BLaER1 (cell line): ENCODE results near the gene ARMH1.

Experiments
- H3K27ac ChIP-seq: shearing (Covaris generic); formaldehyde crosslinking; 2 replicates; pipeline ENCODE4 v1.8.1; 2022
- H3K27me3 ChIP-seq: shearing (Covaris generic); formaldehyde crosslinking; 2 replicates; pipeline ENCODE4 v1.8.1; 2022
- H3K36me3 ChIP-seq: shearing (Covaris generic); formaldehyde crosslinking; 2 replicates; pipeline ENCODE4 v1.8.1; 2022
- H3K4me1 ChIP-seq: shearing (Covaris generic); formaldehyde crosslinking; 2 replicates; pipeline ENCODE4 v1.8.1; 2022
- H3K4me2 ChIP-seq: shearing (Covaris generic); formaldehyde crosslinking; 2 replicates; pipeline ENCODE4 v1.8.1; 2022
- H3K4me3 ChIP-seq: shearing (Covaris generic); formaldehyde crosslinking; 2 replicates; pipeline ENCODE4 v1.8.1; 2022
- H3K9ac ChIP-seq: shearing (Covaris generic); formaldehyde crosslinking; 2 replicates; pipeline ENCODE4 v1.8.1; 2022
- H3K9me3 ChIP-seq: shearing (Covaris generic); formaldehyde crosslinking; 2 replicates; pipeline ENCODE4 v1.8.1; 2022
- H4K20me1 ChIP-seq: shearing (Covaris generic); formaldehyde crosslinking; 2 replicates; pipeline ENCODE4 v1.8.1; 2022
- Cebpa-rat ChIP-seq: shearing (Covaris generic); IDR thresholded peaks from 2 replicates; pipeline ENCODE4 v1.8.1; 2022

ARMH1 gene

DNA sequence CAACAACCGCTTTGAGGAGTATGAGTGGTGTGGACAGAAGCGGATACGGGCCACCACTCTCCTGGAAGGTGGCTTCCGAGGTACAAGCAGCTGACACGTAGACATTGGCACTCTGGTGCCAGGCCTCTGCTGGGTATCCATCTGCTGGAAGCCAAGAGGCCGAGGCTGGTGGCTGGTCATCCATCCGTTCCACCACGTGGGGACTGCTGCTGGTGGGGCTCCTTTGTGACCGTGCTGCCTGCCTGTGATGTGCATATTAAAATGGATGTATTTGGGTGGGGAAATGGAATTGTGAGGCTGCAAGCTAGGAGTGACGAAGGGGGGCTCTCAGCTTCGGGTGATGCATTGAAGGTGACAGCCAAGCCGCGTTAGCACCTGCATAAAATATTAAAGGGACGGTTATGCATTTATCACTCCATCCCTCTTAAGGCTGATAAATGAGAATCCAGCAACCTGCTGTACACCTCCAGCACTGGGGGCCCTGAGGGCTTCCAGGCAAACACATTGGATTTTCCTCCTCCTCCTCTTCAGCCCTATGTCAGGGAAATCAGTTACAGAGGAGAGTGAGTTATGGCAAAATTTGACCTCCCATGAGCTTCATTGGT lies 38.3 kb upstream of the ARMH1 start:
- Histone ChIP-seq H3K27me3 (no peaks in the 10 kb centered on the region), H3K4me2 (peak overlapping the region; percentile 41), H3K9ac (peak overlapping the region; percentile 42), H3K36me3 (peaks cover 82% of the 10 kb centered on the region), H3K4me3 (no peak overlapping the region), H3K27ac (peak overlapping the region; percentile 65), H3K9me3 (no peaks in the 10 kb centered on the region), H4K20me1 (peaks cover 88% of the 10 kb centered on the region), H3K4me1 (peaks cover 49% of the 10 kb centered on the region)
- no peak for TF ChIP-seq Cebpa-rat

DNA sequence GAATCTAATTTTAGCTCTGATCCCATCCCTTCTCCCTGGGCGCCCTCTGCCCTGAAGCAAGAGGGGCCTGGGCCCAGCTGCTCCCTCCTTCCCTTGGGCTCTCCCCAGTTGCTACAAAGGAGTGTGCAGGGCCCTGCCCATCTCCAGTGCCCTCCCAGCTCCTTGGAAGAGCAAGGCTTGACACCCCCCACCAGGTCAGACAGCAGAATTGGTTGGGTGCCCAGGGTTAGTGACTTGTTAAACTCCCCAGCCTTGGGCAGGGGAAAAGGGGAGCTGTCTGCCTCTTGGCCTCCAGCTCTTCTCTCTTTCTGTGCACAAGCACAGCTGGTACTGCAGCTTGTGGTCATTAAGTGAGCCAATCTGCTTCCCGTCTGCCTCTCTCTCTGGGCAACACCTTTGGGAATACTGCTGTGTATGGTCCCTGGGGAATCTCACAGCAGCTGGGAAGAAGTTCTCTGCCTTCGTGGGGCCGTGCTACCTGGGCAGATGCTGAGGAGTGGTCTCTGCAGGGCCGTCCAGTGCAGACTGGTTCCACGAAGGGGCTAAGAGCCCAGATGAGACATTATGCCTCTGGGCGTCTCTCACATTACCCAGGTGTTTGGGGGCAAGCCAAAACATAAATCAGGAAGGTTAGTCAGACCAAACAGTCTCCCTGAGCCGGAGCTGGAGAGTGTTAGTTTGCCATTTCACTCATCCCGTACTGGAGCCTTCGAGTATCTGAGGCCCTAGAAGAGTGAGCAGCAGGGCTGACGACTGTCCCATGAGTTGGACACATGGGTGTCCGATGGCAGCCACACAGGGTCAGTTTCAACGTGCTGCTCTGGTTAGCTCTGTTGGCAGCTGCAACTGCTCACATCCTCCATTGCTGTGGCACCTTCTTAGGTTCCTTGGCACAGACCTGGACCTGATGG lies 37.6 kb upstream of the ARMH1 start:
- Histone ChIP-seq H3K36me3 (peaks cover 89% of the 10 kb centered on the region), H3K4me2 (peak overlapping the region; percentile 41), H3K4me1 (peaks cover 46% of the 10 kb centered on the region), H4K20me1 (peaks cover 95% of the 10 kb centered on the region), H3K4me3 (no peak overlapping the region), H3K27me3 (no peaks in the 10 kb centered on the region), H3K9me3 (no peaks in the 10 kb centered on the region), H3K9ac (peak overlapping the region; percentile 42), H3K27ac (peak overlapping the region; percentile 65)
- TF ChIP-seq Cebpa-rat: no peak

DNA sequence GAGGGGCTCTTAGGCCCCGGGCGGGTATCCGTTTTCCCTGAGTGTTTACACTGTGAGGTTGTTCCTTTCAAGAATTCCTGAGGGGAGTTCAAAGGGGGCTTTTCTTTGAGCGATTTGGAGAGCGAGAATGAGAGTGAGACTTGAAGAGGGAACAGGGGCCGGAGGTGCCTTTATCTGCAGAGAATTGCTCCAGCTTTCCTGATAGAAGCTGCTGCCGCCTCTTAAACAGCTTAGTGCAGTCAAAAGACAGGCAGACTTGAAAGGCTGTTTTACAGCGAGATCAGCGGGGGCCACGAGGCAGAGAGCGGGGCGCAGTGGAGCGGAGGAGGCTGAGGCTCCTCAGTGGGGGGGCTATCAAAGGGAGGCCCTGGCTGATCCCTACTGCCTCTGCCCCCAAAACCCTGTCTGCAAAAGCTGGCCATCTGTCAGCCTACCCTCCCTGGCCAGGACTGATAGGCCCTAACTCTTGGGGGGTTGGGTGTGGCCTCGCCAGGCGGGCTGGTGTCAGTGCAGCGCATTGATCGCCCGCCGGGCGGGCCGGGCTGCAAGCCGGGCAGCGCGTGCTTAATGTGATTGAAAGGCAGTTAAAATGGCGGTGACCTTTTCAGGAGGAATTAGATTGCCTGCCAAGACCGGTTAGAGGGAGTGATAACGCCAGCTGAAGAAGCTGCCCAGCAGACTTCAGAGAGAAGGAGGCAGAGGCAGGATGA lies 36.7 kb upstream of the ARMH1 start:
- peaks cover 42% of the 10 kb centered on the region for H3K4me1 ChIP-seq

DNA sequence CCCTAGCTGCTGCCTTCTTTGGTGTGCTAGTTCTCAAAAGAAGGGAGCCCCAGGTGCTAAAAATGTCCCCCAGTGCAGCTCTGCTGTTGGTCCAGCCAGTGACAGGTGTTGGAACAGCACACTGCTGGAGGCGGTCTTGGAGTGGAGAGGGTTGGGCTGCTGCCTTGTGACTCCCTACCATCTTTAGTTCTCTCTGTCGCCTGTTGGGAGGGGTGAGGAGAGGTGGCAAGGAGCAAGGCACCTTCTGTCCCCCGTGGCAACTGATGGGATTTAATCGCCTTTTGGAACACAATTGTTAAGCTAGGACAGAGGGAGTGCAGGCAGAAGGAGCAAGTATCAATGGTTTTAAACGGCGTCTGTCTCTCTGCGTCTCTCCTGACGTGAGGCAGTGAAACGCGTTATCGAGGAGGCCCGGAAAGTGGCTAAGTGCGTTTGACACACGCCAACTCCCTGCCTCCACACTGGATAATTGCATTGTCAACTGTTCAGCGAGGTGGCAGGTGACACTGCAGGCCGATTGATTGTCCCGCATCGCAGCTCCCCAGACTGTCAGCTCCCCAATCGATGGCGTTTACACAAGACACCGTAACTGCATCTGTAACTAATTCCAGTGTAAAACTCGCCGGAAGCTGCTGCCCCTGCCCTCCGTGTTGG lies 34.2 kb upstream of the ARMH1 start:
- H3K36me3 ChIP-seq: peaks cover 100% of the 10 kb centered on the region
- no peak overlapping the region for H3K4me3 ChIP-seq

More for the DNA sequence above, 36.7 kb upstream of the ARMH1 start:
- H4K20me1 ChIP-seq: peaks cover 100% of the 10 kb centered on the region
- H3K9ac ChIP-seq: no peak overlapping the region
- no peaks in the 10 kb centered on the region for H3K27me3 ChIP-seq
- no peak overlapping the region for H3K27ac ChIP-seq
- TF ChIP-seq Cebpa-rat: no peak
- H3K4me2 ChIP-seq: no peak overlapping the region
- H3K36me3 ChIP-seq: peaks cover 98% of the 10 kb centered on the region
- H3K4me3 ChIP-seq: no peak overlapping the region
- no peaks in the 10 kb centered on the region for H3K9me3 ChIP-seq

DNA sequence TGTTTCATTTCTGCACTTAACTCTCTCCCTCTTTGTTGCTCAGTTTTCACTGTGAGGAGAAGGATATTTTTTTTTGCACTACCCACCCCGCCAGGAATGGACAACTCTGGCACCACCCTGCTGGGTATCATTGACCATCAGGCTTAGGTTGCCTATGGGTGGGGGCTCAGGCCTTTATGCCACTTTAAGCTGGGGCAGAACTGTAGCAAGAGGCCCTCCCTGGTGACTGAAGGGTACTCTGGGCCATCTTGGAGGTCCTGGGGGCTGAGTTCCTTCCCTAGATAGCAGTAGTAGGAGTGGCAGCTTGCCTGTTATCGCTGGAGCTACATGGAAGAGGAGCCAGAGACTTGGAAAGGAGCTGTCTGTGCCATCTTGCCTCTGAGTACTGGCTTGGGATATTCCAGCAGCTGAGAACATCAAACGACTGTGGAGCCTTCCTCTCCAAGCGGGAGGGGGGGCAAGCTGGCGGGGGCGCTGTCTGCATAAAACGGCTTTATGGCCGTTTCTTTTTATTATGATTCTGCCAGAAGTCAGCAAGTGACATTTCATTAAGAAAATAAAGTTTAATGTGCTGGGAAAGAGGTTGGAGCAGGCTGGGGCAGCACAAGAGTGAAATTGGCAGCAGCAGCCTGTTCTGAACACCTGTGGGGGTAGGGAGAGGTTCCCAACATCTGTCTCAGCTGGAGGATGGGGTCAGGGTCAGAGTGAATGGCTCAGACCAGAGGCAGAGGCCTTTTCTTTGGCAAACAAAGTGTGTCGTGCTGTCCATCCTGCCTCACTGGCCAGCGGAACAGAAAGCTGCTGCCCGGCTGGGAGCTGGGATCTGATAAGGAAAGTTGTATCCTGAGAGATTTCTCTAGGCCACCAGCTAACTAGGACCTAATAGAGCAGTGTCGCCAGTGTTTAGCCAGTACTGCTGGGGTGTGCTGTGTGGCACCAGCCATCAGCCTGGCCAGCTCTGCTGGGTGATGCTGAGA lies 33.1 kb upstream of the ARMH1 start:
- H3K27ac ChIP-seq: no peak overlapping the region
- H4K20me1 ChIP-seq: peaks cover 98% of the 10 kb centered on the region
- peaks cover 6% of the 10 kb centered on the region for H3K4me1 ChIP-seq
- H3K4me2 ChIP-seq: no peak overlapping the region
- H3K9me3 ChIP-seq: no peaks in the 10 kb centered on the region
- no peak overlapping the region for H3K4me3 ChIP-seq
- no peak overlapping the region for H3K9ac ChIP-seq
- peaks cover 100% of the 10 kb centered on the region for H3K36me3 ChIP-seq
- no peaks in the 10 kb centered on the region for H3K27me3 ChIP-seq
- TF ChIP-seq Cebpa-rat: no peak

More for the DNA sequence above, 34.2 kb upstream of the ARMH1 start:
- TF ChIP-seq Cebpa-rat: no peak
- Histone ChIP-seq H3K4me1 (peaks cover 17% of the 10 kb centered on the region), H3K9me3 (no peaks in the 10 kb centered on the region), H3K4me2 (no peak overlapping the region), H3K9ac (no peak overlapping the region), H3K27me3 (no peaks in the 10 kb centered on the region), H3K27ac (no peak overlapping the region), H4K20me1 (peaks cover 100% of the 10 kb centered on the region)

DNA sequence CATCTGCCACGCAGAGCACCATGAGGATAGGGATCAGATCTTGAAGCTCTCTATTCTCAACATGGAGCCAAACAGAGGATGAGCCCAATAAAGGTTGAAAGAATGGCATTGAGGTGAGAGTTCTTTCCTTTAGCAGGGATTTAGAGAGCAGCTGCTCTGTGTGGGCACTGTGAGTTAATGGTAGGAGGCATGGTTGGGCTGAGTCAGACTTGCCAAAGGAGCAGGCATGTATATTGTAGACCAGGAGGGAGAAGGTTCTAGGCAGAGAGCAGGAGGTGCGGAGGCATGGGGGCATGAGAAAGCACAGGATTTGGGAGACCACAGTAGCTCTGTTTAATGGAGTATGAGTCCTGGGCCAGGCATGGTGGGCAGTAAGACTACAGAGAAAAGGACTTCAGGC lies 32.3 kb upstream of the ARMH1 start:
- Histone ChIP-seq H3K4me1 (no peaks in the 10 kb centered on the region), H3K9ac (no peak overlapping the region), H3K36me3 (peaks cover 100% of the 10 kb centered on the region), H3K27me3 (no peaks in the 10 kb centered on the region), H3K9me3 (no peaks in the 10 kb centered on the region), H4K20me1 (peaks cover 97% of the 10 kb centered on the region), H3K27ac (no peak overlapping the region), H3K4me3 (no peak overlapping the region), H3K4me2 (no peak overlapping the region)
- TF ChIP-seq Cebpa-rat: no peak

DNA sequence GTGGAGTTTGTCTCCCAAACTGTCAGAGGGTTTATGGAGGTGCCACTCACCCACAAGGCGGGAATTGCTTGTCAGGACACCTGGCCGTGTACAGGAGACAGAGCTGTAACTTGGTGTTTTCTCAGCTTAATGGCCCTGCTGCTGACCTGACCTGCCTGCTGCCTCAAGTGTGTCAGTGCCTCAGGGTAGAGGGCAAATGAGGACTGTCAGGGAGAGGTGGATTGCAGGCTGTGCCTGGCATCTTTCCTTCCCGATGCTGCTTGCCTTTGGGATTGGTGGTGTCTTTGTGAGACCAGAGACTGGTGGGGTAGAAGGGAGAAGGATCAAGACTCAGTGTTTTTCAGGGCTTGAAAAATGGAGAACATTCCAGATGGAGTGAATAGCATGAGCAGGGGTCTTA lies 31.6 kb upstream of the ARMH1 start:
- Histone ChIP-seq H3K4me2 (no peak overlapping the region), H3K36me3 (peaks cover 100% of the 10 kb centered on the region), H4K20me1 (peaks cover 97% of the 10 kb centered on the region), H3K4me3 (no peak overlapping the region), H3K27ac (no peak overlapping the region), H3K27me3 (no peaks in the 10 kb centered on the region), H3K4me1 (no peaks in the 10 kb centered on the region), H3K9ac (no peak overlapping the region), H3K9me3 (no peaks in the 10 kb centered on the region)
- no peak for TF ChIP-seq Cebpa-rat

DNA sequence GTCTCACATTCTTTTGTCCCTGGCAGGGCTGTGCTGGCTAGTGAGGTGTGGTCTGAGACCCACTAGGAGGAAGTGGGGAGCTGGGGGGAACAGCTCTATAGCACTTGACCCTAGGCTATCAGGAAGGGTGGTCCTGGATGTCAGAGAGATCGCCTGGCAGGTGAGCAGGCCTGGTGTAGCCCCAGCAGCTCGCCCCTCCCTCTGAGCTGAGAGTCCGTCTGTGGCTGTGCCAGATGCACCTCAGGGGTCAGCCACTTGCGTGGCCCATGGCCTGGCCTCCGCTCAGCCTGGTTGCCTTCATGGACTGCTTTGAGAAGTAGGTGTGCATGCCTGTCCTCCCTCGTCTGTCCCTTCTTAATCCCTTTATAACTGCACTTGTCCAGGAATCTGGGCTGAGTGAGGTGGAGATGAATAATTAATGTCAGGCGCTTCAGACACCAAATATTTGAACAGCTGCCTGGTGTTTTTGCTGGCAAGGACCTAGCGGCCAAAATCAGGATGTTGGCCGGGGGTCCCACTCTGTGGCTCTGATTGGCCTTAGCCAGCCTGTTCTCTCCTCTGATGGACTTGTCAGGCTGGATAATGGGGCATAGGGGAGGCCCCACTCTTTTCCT lies 30.7 kb upstream of the ARMH1 start:
- no peak overlapping the region for H3K4me3 ChIP-seq
- peaks cover 100% of the 10 kb centered on the region for H3K36me3 ChIP-seq
- TF ChIP-seq Cebpa-rat: no peak
- no peak overlapping the region for H3K4me2 ChIP-seq
- H3K27ac ChIP-seq: no peak overlapping the region
- H3K9me3 ChIP-seq: no peaks in the 10 kb centered on the region
- no peaks in the 10 kb centered on the region for H3K4me1 ChIP-seq
- H3K27me3 ChIP-seq: no peaks in the 10 kb centered on the region
- no peak overlapping the region for H3K9ac ChIP-seq
- peaks cover 97% of the 10 kb centered on the region for H4K20me1 ChIP-seq
